H9 (cell line): ENCODE data around the gene LRRC8E. TPM values are rescaled to one million over a fixed set of nuclear protein-coding genes. Genes with fewer than 3 reads are reported as not detected.

Source experiments
- DNase-seq: peaks from one replicate; pipeline ENCODE4 v3.0.0-alpha.2; 2017
- H2AFZ ChIP-seq: one replicate; pipeline ENCODE4 v1.6.1; 2013; ENCODE audit warnings: mild to moderate bottlenecking, low read length, control low read depth, moderate library complexity
- H2AK5ac ChIP-seq: 2 replicates; pipeline ENCODE4 v1.6.1; 2013; ENCODE audit warnings: low read length, control low read depth, mixed read lengths; ENCODE audit not compliant: insufficient read length
- H2BK120ac ChIP-seq: one replicate; pipeline ENCODE4 v1.6.1; 2013; ENCODE audit warnings: low read depth, mild to moderate bottlenecking, low read length, control low read depth, inconsistent platforms; ENCODE audit not compliant: poor library complexity, severe bottlenecking
- H2BK12ac ChIP-seq: 2 replicates; pipeline ENCODE4 v1.6.1; 2013; ENCODE audit warnings: low read length, control low read depth, mixed read lengths, low read depth; ENCODE audit not compliant: insufficient read length
- H2BK15ac ChIP-seq: 2 replicates; pipeline ENCODE4 v1.6.1; 2013; ENCODE audit warnings: low read depth, low read length, control low read depth
- H2BK20ac ChIP-seq: one replicate; pipeline ENCODE4 v1.6.1; 2013; ENCODE audit warnings: low read depth, mild to moderate bottlenecking, low read length, control low read depth, inconsistent platforms; ENCODE audit not compliant: poor library complexity, severe bottlenecking
- H2BK5ac ChIP-seq: 2 replicates; pipeline ENCODE4 v1.6.1; 2013; ENCODE audit warnings: low read length, control low read depth, mixed read lengths; ENCODE audit not compliant: insufficient read length
- H3K14ac ChIP-seq: 2 replicates; pipeline ENCODE4 v1.6.1; 2013; ENCODE audit warnings: low read length, control low read depth; ENCODE audit not compliant: insufficient read depth
- H3K18ac ChIP-seq: 2 replicates; pipeline ENCODE4 v1.6.1; 2013; ENCODE audit warnings: low read depth, mild to moderate bottlenecking, mixed read lengths, low read length, control low read depth; ENCODE audit not compliant: insufficient read length
- H3K23ac ChIP-seq: 2 replicates; pipeline ENCODE4 v1.6.1; 2013; ENCODE audit warnings: low read length, control low read depth, mixed read lengths, low read depth; ENCODE audit not compliant: insufficient read length
- H3K23me2 ChIP-seq: 2 replicates; pipeline ENCODE4 v1.6.1; 2013; ENCODE audit warnings: low read depth, mild to moderate bottlenecking, mixed read lengths, low read length, control low read depth; ENCODE audit not compliant: insufficient read length, poor library complexity, severe bottlenecking
- H3K27ac ChIP-seq: 2 replicates; pipeline ENCODE4 v1.5.1; 2013; ENCODE audit warnings: low read length, control low read depth, mixed read lengths, low read depth; ENCODE audit not compliant: insufficient read length
- H3K27me3 ChIP-seq: 2 replicates; pipeline ENCODE4 v1.6.1; 2013; ENCODE audit warnings: low read length, control low read depth, inconsistent platforms; ENCODE audit not compliant: insufficient read depth
- H3K4ac ChIP-seq: 2 replicates; pipeline ENCODE4 v1.6.1; 2013; ENCODE audit warnings: low read depth, mild to moderate bottlenecking, control low read depth, inconsistent platforms, low read length, moderate library complexity
- H3K4me1 ChIP-seq: 2 replicates; pipeline ENCODE4 v1.6.1; 2013; ENCODE audit warnings: low read length, control low read depth, inconsistent platforms; ENCODE audit not compliant: insufficient read depth
- H3K4me2 ChIP-seq: 2 replicates; pipeline ENCODE4 v1.6.1; 2013; ENCODE audit warnings: low read length, control low read depth, mixed read lengths; ENCODE audit not compliant: insufficient read length, insufficient read depth
- H3K56ac ChIP-seq: 2 replicates; pipeline ENCODE4 v1.6.1; 2013; ENCODE audit warnings: low read depth, mild to moderate bottlenecking, mixed read lengths, low read length, control low read depth; ENCODE audit not compliant: insufficient read length
- H3K79me1 ChIP-seq: 2 replicates; pipeline ENCODE4 v1.6.1; 2013; ENCODE audit warnings: low read depth, mild to moderate bottlenecking, moderate library complexity, low read length, control low read depth, inconsistent platforms; ENCODE audit not compliant: insufficient read depth, poor library complexity, severe bottlenecking
- H3K79me2 ChIP-seq: 2 replicates; pipeline ENCODE4 v1.6.1; 2013; ENCODE audit warnings: low read length, control low read depth, inconsistent platforms; ENCODE audit not compliant: insufficient read depth
- H3K9ac ChIP-seq: 2 replicates; pipeline ENCODE4 v1.6.1; 2013; ENCODE audit warnings: low read length, control low read depth, mixed read lengths; ENCODE audit not compliant: insufficient read length; ENCODE audit errors: extremely low read depth
- H3K9me3 ChIP-seq: one replicate; pipeline ENCODE4 v1.6.1; 2013; ENCODE audit warnings: low read depth, low read length, inconsistent platforms; ENCODE audit not compliant: control insufficient read depth
- H3T11ph ChIP-seq: one replicate; pipeline ENCODE4 v1.6.1; 2013; ENCODE audit warnings: mild to moderate bottlenecking, low read length, control low read depth, inconsistent platforms
- H4K20me1 ChIP-seq: one replicate; pipeline ENCODE4 v1.6.1; 2013; ENCODE audit not compliant: control insufficient read depth, insufficient read length, insufficient read depth
- H4K5ac ChIP-seq: 2 replicates; pipeline ENCODE4 v1.6.1; 2013; ENCODE audit warnings: low read depth, mild to moderate bottlenecking, mixed read lengths, low read length, control low read depth; ENCODE audit not compliant: insufficient read length
- H4K8ac ChIP-seq: replicated peaks from 2 replicates; pipeline ENCODE4 v1.6.1; 2013; ENCODE audit warnings: low read length, control low read depth, mixed read lengths, low read depth; ENCODE audit not compliant: insufficient read length
- H4K91ac ChIP-seq: 2 replicates; pipeline ENCODE4 v1.6.1; 2013; ENCODE audit warnings: low read depth, mild to moderate bottlenecking, moderate library complexity, mixed read lengths, low read length, control low read depth; ENCODE audit not compliant: insufficient read length
- H3K27ac Mint-ChIP-seq, 3 experiments: 2 replicates in 2 of 3; 3 replicates in 1 of 3; pipeline ENCODE4 v1.8.0; 2020 to 2021; ENCODE audit warnings: mixed read lengths in 3 of 3, mild to moderate bottlenecking in 1 of 3, moderate library complexity in 1 of 3
- H3K27me3 Mint-ChIP-seq: 2 replicates; pipeline ENCODE4 v1.8.0; 2021; ENCODE audit warnings: low read depth, mild to moderate bottlenecking, moderate library complexity, mixed read lengths
- H3K36me3 Mint-ChIP-seq, 3 experiments: 2 replicates in 2 of 3; 3 replicates in 1 of 3; pipeline ENCODE4 v1.8.0; 2020 to 2021; ENCODE audit warnings: low read depth in 3 of 3, mixed read lengths in 3 of 3; ENCODE audit not compliant: insufficient read depth in 1 of 3
- H3K4me1 Mint-ChIP-seq, 2 experiments: 2 replicates each; pipeline ENCODE4 v1.8.0; 2020; ENCODE audit warnings: mixed read lengths in 2 of 2
- H3K4me3 Mint-ChIP-seq, 2 experiments: 2 replicates in 1 of 2; 3 replicates in 1 of 2; pipeline ENCODE4 v1.8.0; 2020 to 2021; ENCODE audit warnings: mild to moderate bottlenecking in 2 of 2, mixed read lengths in 2 of 2, moderate library complexity in 1 of 2
- H3K9me3 Mint-ChIP-seq, 2 experiments: 2 replicates in 1 of 2; 3 replicates in 1 of 2; pipeline ENCODE4 v1.8.0; 2020; ENCODE audit warnings: mild to moderate bottlenecking in 2 of 2, mixed read lengths in 2 of 2, moderate library complexity in 1 of 2
- CTCF ChIP-seq: fragments of 200-600 bp; sonication (generic); conservative IDR thresholded peaks from 3 replicates; pipeline ENCODE4 v1.8.0; 2021; ENCODE audit warnings: antibody characterized with exemption, mild to moderate bottlenecking
- WGBS: extraction: QIAGEN DNeasy Blood & Tissue Kit; methylation state at CpG from one replicate; pipeline ENCODE4 v1.1.7; 2013; ENCODE audit warnings: missing lambda C conversion rate, low lambda C conversion rate, mixed read lengths; ENCODE audit not compliant: insufficient read length; ENCODE audit errors: extremely low coverage; 5-methylcytosine and 5-hydroxymethylcytosine counted together
- long read RNA-seq: library from polyadenylated mRNA; unstranded; transcript quantifications from one replicate; pipeline ENCODE4 v2.0.0, GENCODE V29; 2020
- total RNA-seq: library from RNA; stranded (reverse); gene quantifications from 2 replicates; pipeline ENCODE4 v1.2.1, GENCODE V29; 2021

Gene LRRC8E
- total RNA-seq: 4.6 and 4.8 TPM in 2 replicates
- long read RNA-seq, transcript LRRC8E-201 (3 exons, 3,595 nt): major isoform, 32 of 38 reads
- long read RNA-seq, partial matches to known transcripts: 0 of 38 reads
- long read RNA-seq, other reads (novel, unspliced or antisense): 1 of 38 reads

GRCh38 chr19:7888145-7888825, at the start of gene LRRC8E:
Gene LRRC8E, plus strand, starts transcription at chr19:7888510. Its CDS starts 7,094 bp downstream, at chr19:7895604.
- no peaks in the 10 kb centered on the region; the same call in 1 of the 2 replicates for H3K79me2 ChIP-seq
- no peaks in the 10 kb centered on the region for H3K36me3 Mint-ChIP-seq
- no peak within 1 kb of the TSS for H3K56ac ChIP-seq
- no peak within 1 kb of the TSS for H4K91ac ChIP-seq
- H2BK20ac ChIP-seq: no peak within 1 kb of the TSS
- no peak within 1 kb of the TSS for H3K23ac ChIP-seq
- peaks cover 27% of the 10 kb centered on the region for H3K27me3 Mint-ChIP-seq
- peak within 1 kb of the TSS; percentile 7 for H2BK12ac ChIP-seq
- H3K9ac ChIP-seq: no peak within 1 kb of the TSS
- no peak within 1 kb of the TSS for H3K18ac ChIP-seq
- no peak within 1 kb of the TSS for H4K8ac ChIP-seq
- no peak within 1 kb of the TSS for H2AK5ac ChIP-seq
- H3K27me3 ChIP-seq: no peaks in the 10 kb centered on the region
- no peak within 1 kb of the TSS for H4K5ac ChIP-seq
- no peak within 1 kb of the TSS for H2BK15ac ChIP-seq
- H2BK5ac ChIP-seq: no peak within 1 kb of the TSS
- H3K27ac ChIP-seq: no peak within 1 kb of the TSS
- no peak within 1 kb of the TSS for H2AFZ ChIP-seq
- no peak within 1 kb of the TSS for H3K27ac Mint-ChIP-seq
- WGBS: no CpG with 5 or more reads among the region's 53 CpGs
- peak within 1 kb of the TSS; percentile 65 to 80 for H3K4me3 Mint-ChIP-seq
- H3K14ac ChIP-seq: no peak within 1 kb of the TSS
- DNase-seq: peak; percentile 89
- H3K4ac ChIP-seq: no peak within 1 kb of the TSS
- no peaks in the 10 kb centered on the region for H4K20me1 ChIP-seq
- TF ChIP-seq CTCF: no peak
- no peaks in the 10 kb centered on the region for H3K79me1 ChIP-seq
- H3K23me2 ChIP-seq: peaks cover 3% of the 10 kb centered on the region
- H2BK120ac ChIP-seq: no peak within 1 kb of the TSS
- peaks cover 1 to 3% of the 10 kb centered on the region in 2 experiments; a peak in 3 of 5 replicates for H3K9me3 Mint-ChIP-seq
- H3K9me3 ChIP-seq: no peaks in the 10 kb centered on the region
- no peaks in the 10 kb centered on the region for H3K4me1 ChIP-seq
- peak within 1 kb of the TSS; percentile 82 for H3K4me2 ChIP-seq
- H3K4me1 Mint-ChIP-seq: peaks cover 4 to 11% of the 10 kb centered on the region in 2 experiments
- H3T11ph ChIP-seq: no peak within 1 kb of the TSS
